HG02678 (cell line): ENCODE measurements around the gene LRIT1.

ENCODE experiments used
- ATAC-seq: cut with Tn5 transposase; IDR thresholded peaks from one replicate; pipeline ENCODE4 v1.9.1; 2021; ENCODE audit warnings: mild to moderate bottlenecking, moderate library complexity; ENCODE audit not compliant: unreplicated experiment

Gene LRIT1

GRCh38 chr10:84195044-84195830, 46.1 kb downstream of the LRIT1 start:
- no peak for ATAC-seq

- peak; percentile 81 for ATAC-seq
These were observed 46.8 kb downstream of the LRIT1 start, which contains the start of gene CDHR1 for GRCh38 chr10:84194424-84195043. Gene CDHR1, plus strand, starts transcription at chr10:84194537. Its CDS starts 224 bp downstream, at chr10:84194761.

- ATAC-seq = no peak
These were observed 47.4 kb downstream of the LRIT1 start for GRCh38 chr10:84193846-84194423.

GRCh38 chr10:84193327-84193726, 48.0 kb downstream of the LRIT1 start:
- ATAC-seq = no peak

GRCh38 chr10:84191106-84191505, 50.2 kb downstream of the LRIT1 start:
- ATAC-seq = no peak

- ATAC-seq = no peak
These were observed 50.7 kb downstream of the LRIT1 start for GRCh38 chr10:84190621-84191020.

- no peak for ATAC-seq
These were observed 52.5 kb downstream of the LRIT1 start for GRCh38 chr10:84188815-84189214.

- no peak for ATAC-seq
These were observed 55.7 kb downstream of the LRIT1 start for GRCh38 chr10:84185526-84186175.

GRCh38 chr10:84184517-84184916, 56.8 kb downstream of the LRIT1 start:
- no peak for ATAC-seq

GRCh38 chr10:84181631-84182030, 59.7 kb downstream of the LRIT1 start:
- no peak for ATAC-seq
